Adrenal gland (tissue), 12 donors: ENCODE measurements around the gene ERMARD. TPM values are rescaled to one million over a fixed set of nuclear protein-coding genes. Genes with fewer than 3 reads are reported as not detected.

Source experiments
- DNase-seq, 7 donors: peaks; one replicate each; pipeline ENCODE4 v3.0.0-alpha.2; 2019 to 2020
- H3K27ac ChIP-seq, 5 donors: fragments of 200-600 bp; sonication (generic) in 4 of 5; 1 replicate in 3 of 5; 2 replicates in 2 of 5; pipeline versions ENCODE4 v1.5.1 to v1.8.0; 2016 to 2020; ENCODE audit warnings: mild to moderate bottlenecking in 1 of 5
- H3K27me3 ChIP-seq: fragments of 200-600 bp; 2 replicates; pipeline ENCODE4 v1.8.0; 2021
- H3K36me3 ChIP-seq, 2 donors: fragments of 200-600 bp; replicated peaks in 1 of 2; 1 replicate in 1 of 2; 2 replicates in 1 of 2; pipeline versions ENCODE4 v1.5.1 to v1.8.0; 2018 to 2022
- H3K4me1 ChIP-seq, 2 donors: fragments of 200-600 bp; replicated peaks in 1 of 2; 1 replicate in 1 of 2; 2 replicates in 1 of 2; pipeline versions ENCODE4 v1.5.1 to v1.8.0; 2018 to 2021
- H3K4me3 ChIP-seq, 4 donors: fragments of 200-600 bp; sonication (generic) in 3 of 4; one replicate each; pipeline ENCODE4 v1.5.1; 2016 to 2018
- H3K9me3 ChIP-seq, 3 donors: fragments of 200-600 bp; sonication (generic) in 1 of 3; replicated peaks in 1 of 3; 1 replicate in 2 of 3; 2 replicates in 1 of 3; pipeline versions ENCODE4 v1.5.1 to v1.8.0; 2016 to 2021
- POLR2A ChIP-seq, 2 donors: fragments of 450-650 bp; IDR thresholded peaks; one replicate each; pipeline ENCODE4 v1.6.1; 2017; ENCODE audit warnings: antibody characterized with exemption in 2 of 2, mild to moderate bottlenecking in 2 of 2, moderate library complexity in 1 of 2
- WGBS, 4 donors: extraction: QIAGEN DNeasy Blood & Tissue Kit in 2 of 4; methylation state at CpG; one replicate each; pipeline versions ENCODE4 v1.1.5 to v1.1.7; 2013 to 2017; 5-methylcytosine and 5-hydroxymethylcytosine counted together
- intact Hi-C, 2 donors: fragments of 100-400 bp; cut with DNase I; formaldehyde crosslinking; loops; one replicate each; pipeline versions ENCODE4 v1.14.1 to v1.15.0; 2022 to 2023
- polyA plus RNA-seq, 3 donors: library from polyadenylated mRNA; stranded (reverse); fragments of 200-250 nt in 2 of 3; fragments of 350-450 nt in 1 of 3; fragmentation: Illumina TruSeq in 1 of 3; extraction: RNeasy Lipid Tissue Mini Kit (QIAGEN cat#74804) in 1 of 3; gene quantifications; one replicate each; pipeline ENCODE4 v1.2.3, GENCODE V29; 2013 to 2014
- total RNA-seq, 9 donors: library from RNA; depleted of rRNA in 4 of 9; stranded (reverse); fragments of >200 nt in 4 of 9; fragments of 120-200 nt in 1 of 9; fragmentation: NEBNext Ultra II Directional in 1 of 9; extraction: Animal tissue kit (Norgen Biotek cat#: 25700) in 1 of 9; gene quantifications; one replicate each; pipeline versions ENCODE4 v1.1.0 to v1.2.4, GENCODE V29; 2013 to 2023
- TF ChIP-seq, protein P1 (sequence below), 6 experiments: fragments of 450-650 bp in 4 of 6; fragments of 200-600 bp in 2 of 6; sonication (generic) in 1 of 6; IDR thresholded peaks; 1 replicate in 5 of 6; 2 replicates in 1 of 6; pipeline versions ENCODE4 v1.5.1 to v1.8.0; 2016 to 2021; ENCODE audit warnings: antibody characterized with exemption in 6 of 6, mild to moderate bottlenecking in 2 of 6, moderate library complexity in 1 of 6
- donor health status: healthy with polysubstance abuse.
- donor health status: Bipolar disorder and iron deficiency.
- donor health status: DM: yes; HTN: yes; CAD: no.
- donor health status: DM: no; HTN: no; CAD: no.
- donor health status: DM: no; HTN: no; CAD: no.
- donor health status: DM: yes; HTN: yes; CAD: no.

The ERMARD gene
- total and polyA plus RNA-seq, 12 donors: 10.1 to 296 (median 31.8) TPM

- 86 to 91% (median 89%) methylated on average over 2 of the region's 2 CpGs for WGBS, 4 donors
- intact Hi-C loops: no loop called here
- DNase-seq: no peak
Measured at GRCh38 chr6:169816054-169816453, 64.6 kb downstream of the ERMARD start.

DNA sequence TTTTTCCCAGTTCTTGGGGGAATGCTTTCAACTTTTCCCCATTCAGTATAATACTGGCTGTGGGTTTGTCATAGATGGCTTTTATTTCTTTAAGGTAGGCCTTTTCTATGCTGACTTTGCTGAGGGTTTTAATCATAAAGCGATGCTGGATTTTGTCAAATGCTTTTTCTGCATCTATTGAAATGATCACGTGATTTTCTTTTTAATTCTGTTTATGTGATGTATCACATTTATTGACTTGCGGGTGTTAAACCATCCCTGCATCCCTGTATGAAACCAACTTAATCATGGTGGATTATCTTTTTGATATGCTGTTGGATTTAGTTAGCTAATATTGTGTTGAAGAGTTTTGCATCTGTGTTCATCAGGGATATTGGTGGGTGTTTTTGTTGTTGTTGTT lies 65.6 kb downstream of the ERMARD start:
- intact Hi-C loops: no loop called here
- H3K27me3 ChIP-seq: no peaks in the 10 kb centered on the region
- 68 to 80% (median 73%) methylated on average over 3 of the region's 3 CpGs for WGBS, 4 donors
- H3K9me3 ChIP-seq: peaks cover 0 to 5% (median 0%) of the 10 kb centered on the region in 3 donors
- H3K4me1 ChIP-seq: no peaks in the 10 kb centered on the region
- H3K36me3 ChIP-seq: no peaks in the 10 kb centered on the region
- no peak overlapping the region for H3K4me3 ChIP-seq
- TF ChIP-seq POLR2A (IDR thresholded peaks at IDR 0.05): no peak
- TF ChIP-seq, protein P1, sequence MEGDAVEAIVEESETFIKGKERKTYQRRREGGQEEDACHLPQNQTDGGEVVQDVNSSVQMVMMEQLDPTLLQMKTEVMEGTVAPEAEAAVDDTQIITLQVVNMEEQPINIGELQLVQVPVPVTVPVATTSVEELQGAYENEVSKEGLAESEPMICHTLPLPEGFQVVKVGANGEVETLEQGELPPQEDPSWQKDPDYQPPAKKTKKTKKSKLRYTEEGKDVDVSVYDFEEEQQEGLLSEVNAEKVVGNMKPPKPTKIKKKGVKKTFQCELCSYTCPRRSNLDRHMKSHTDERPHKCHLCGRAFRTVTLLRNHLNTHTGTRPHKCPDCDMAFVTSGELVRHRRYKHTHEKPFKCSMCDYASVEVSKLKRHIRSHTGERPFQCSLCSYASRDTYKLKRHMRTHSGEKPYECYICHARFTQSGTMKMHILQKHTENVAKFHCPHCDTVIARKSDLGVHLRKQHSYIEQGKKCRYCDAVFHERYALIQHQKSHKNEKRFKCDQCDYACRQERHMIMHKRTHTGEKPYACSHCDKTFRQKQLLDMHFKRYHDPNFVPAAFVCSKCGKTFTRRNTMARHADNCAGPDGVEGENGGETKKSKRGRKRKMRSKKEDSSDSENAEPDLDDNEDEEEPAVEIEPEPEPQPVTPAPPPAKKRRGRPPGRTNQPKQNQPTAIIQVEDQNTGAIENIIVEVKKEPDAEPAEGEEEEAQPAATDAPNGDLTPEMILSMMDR (IDR thresholded peaks at IDR 0.05): no peak
- no peak for DNase-seq
- H3K27ac ChIP-seq: no peak overlapping the region

More at GRCh38 chr6:169816054-169816453, 64.6 kb downstream of the ERMARD start:
- H3K4me1 ChIP-seq: no peaks in the 10 kb centered on the region
- no peak overlapping the region for H3K4me3 ChIP-seq
- no peak for TF ChIP-seq POLR2A (IDR thresholded peaks at IDR 0.05)
- peaks cover 0 to 5% (median 0%) of the 10 kb centered on the region in 3 donors for H3K9me3 ChIP-seq
- H3K36me3 ChIP-seq: no peaks in the 10 kb centered on the region
- H3K27ac ChIP-seq: no peak overlapping the region
- no peaks in the 10 kb centered on the region for H3K27me3 ChIP-seq

- Histone ChIP-seq H3K36me3 (no peaks in the 10 kb centered on the region), H3K4me3 (no peak overlapping the region), H3K9me3 (peaks cover 0 to 5% (median 0%) of the 10 kb centered on the region in 3 donors), H3K4me1 (no peaks in the 10 kb centered on the region), H3K27me3 (no peaks in the 10 kb centered on the region), H3K27ac (no peak overlapping the region)
- intact Hi-C loops: no loop called here
- no peak for TF ChIP-seq POLR2A (IDR thresholded peaks at IDR 0.05)
- TF ChIP-seq, protein P1 (IDR thresholded peaks at IDR 0.05): no peak
- WGBS, 4 donors: 68 to 87% (median 72%) methylated on average over 2 of the region's 2 CpGs
- DNase-seq: no peak
Measured at GRCh38 chr6:169820358-169820757, 68.9 kb downstream of the ERMARD start.

- Histone ChIP-seq H3K4me3 (no peak overlapping the region), H3K27me3 (no peaks in the 10 kb centered on the region), H3K36me3 (no peaks in the 10 kb centered on the region), H3K27ac (no peak overlapping the region), H3K4me1 (no peaks in the 10 kb centered on the region), H3K9me3 (no peaks in the 10 kb centered on the region)
- intact Hi-C loops: no loop called here
- DNase-seq: peak in 2 of 7 donors; percentile 7 to 24
- TF ChIP-seq, protein P1 (IDR thresholded peaks at IDR 0.05): no peak
- no peak for TF ChIP-seq POLR2A (IDR thresholded peaks at IDR 0.05)
- 80 to 90% (median 82%) methylated on average over 8 to 9 of the region's 9 CpGs for WGBS, 4 donors
Measured at GRCh38 chr6:169824021-169824420, 72.6 kb downstream of the ERMARD start.

GRCh38 chr6:169824848-169825557 lies 73.6 kb downstream of the ERMARD start:
- intact Hi-C loops: loop anchor here in 1 of 2 donors (5.0 kb wide), 1 partner anchor 697 kb away; no protein-coding TSS in a partner anchor
- Histone ChIP-seq H3K9me3 (no peaks in the 10 kb centered on the region), H3K4me1 (no peaks in the 10 kb centered on the region), H3K4me3 (no peak overlapping the region), H3K27ac (no peak overlapping the region), H3K27me3 (no peaks in the 10 kb centered on the region), H3K36me3 (no peaks in the 10 kb centered on the region)
- WGBS, 4 donors: 77 to 88% (median 83%) methylated on average over 10 to 15 of the region's 15 CpGs
- TF ChIP-seq, protein P1 (IDR thresholded peaks at IDR 0.05): no peak
- TF ChIP-seq POLR2A (IDR thresholded peaks at IDR 0.05): no peak
- peak in 2 of 7 donors; percentile 8 to 31 for DNase-seq
